Adipocyte (in vitro differentiated cells): ENCODE measurements around the gene DPH7.
A peak's percentile ranks its signal among the peaks of the same experiment; 100 is the strongest.
"Not testable (repeated sequence)": the region's sequence is repeated elsewhere in the genome, so short reads cannot be mapped to it uniquely, and the experiment has no call there.

ENCODE experiments used
- DNase-seq: peaks from one replicate; pipeline ENCODE4 v3.0.0-alpha.2; 2015; ENCODE audit warnings: low read depth
- H3K27me3 ChIP-seq: replicated peaks from 2 replicates; pipeline ENCODE4 v1.7.0; 2013; ENCODE audit warnings: mild to moderate bottlenecking, low read length, moderate library complexity; ENCODE audit not compliant: control insufficient read depth, insufficient read depth
- H3K36me3 ChIP-seq: 2 replicates; pipeline ENCODE4 v1.7.0; 2013; ENCODE audit warnings: low read length, mild to moderate bottlenecking, moderate library complexity; ENCODE audit not compliant: control insufficient read depth, insufficient read depth, severe bottlenecking
- H3K4me1 ChIP-seq: 2 replicates; pipeline ENCODE4 v1.7.0; 2013; ENCODE audit warnings: mild to moderate bottlenecking, low read length, moderate library complexity; ENCODE audit not compliant: control insufficient read depth, insufficient read depth
- H3K4me3 ChIP-seq: 2 replicates; pipeline ENCODE4 v1.7.0; 2013; ENCODE audit warnings: mild to moderate bottlenecking, low read length, moderate library complexity
- H3K9ac ChIP-seq: 2 replicates; pipeline ENCODE4 v1.7.0; 2013; ENCODE audit warnings: mild to moderate bottlenecking, low read length, moderate library complexity
- H3K9me3 ChIP-seq: 2 replicates; pipeline ENCODE4 v1.7.0; 2013; ENCODE audit warnings: mild to moderate bottlenecking, low read length, moderate library complexity; ENCODE audit not compliant: control insufficient read depth

The DPH7 gene

GRCh38 chr9:137554349-137554748 is 24.4 kb downstream of the DPH7 start:
- H3K9ac ChIP-seq, result no peak overlapping the region
- no peak overlapping the region for H3K4me3 ChIP-seq
- no peak for DNase-seq
- peaks cover 29% of the 10 kb centered on the region for H3K36me3 ChIP-seq
- no peaks in the 10 kb centered on the region for H3K27me3 ChIP-seq
- H3K4me1 ChIP-seq, result peaks cover 8% of the 10 kb centered on the region
- no peaks in the 10 kb centered on the region for H3K9me3 ChIP-seq

GRCh38 chr9:137553654-137554053 is 25.1 kb downstream of the DPH7 start:
- H3K4me3 ChIP-seq, H3K9ac ChIP-seq, H3K27me3 ChIP-seq, DNase-seq, H3K9me3 ChIP-seq: not testable (repeated sequence)
- Histone ChIP-seq H3K4me1 (peaks cover 12% of the 10 kb centered on the region), H3K36me3 (peaks cover 29% of the 10 kb centered on the region)

GRCh38 chr9:137552022-137552768 is 26.5 kb downstream of the DPH7 start:
- no peaks in the 10 kb centered on the region for H3K9me3 ChIP-seq
- no peak for DNase-seq

GRCh38 chr9:137551264-137552021 is 27.3 kb downstream of the DPH7 start, which contains the start of gene MRPL41:
TSS of gene MRPL41 (plus strand) at chr9:137551879. CDS start at chr9:137552082, 203 bp downstream.
- H3K9me3 ChIP-seq, result no peaks in the 10 kb centered on the region
- H3K36me3 ChIP-seq, result peaks cover 23% of the 10 kb centered on the region
- H3K4me1 ChIP-seq, result peaks cover 23% of the 10 kb centered on the region
- H3K9ac ChIP-seq, result peak within 1 kb of the TSS; percentile 87
- no peaks in the 10 kb centered on the region for H3K27me3 ChIP-seq
- peak within 1 kb of the TSS; percentile 86 for H3K4me3 ChIP-seq
- peak; percentile 97 for DNase-seq

More at GRCh38 chr9:137552022-137552768, 26.5 kb downstream of the DPH7 start:
- peak overlapping the region; percentile 87 for H3K9ac ChIP-seq
- peaks cover 23% of the 10 kb centered on the region for H3K36me3 ChIP-seq
- peak overlapping the region; percentile 86 for H3K4me3 ChIP-seq
- H3K27me3 ChIP-seq, result no peaks in the 10 kb centered on the region
- H3K4me1 ChIP-seq, result peaks cover 23% of the 10 kb centered on the region

- Histone ChIP-seq H3K36me3 (peaks cover 18% of the 10 kb centered on the region), H3K4me3 (peak overlapping the region; percentile 80), H3K4me1 (peaks cover 25% of the 10 kb centered on the region), H3K9ac (peak overlapping the region; percentile 78)
- not testable (repeated sequence) for DNase-seq, H3K27me3 ChIP-seq, H3K9me3 ChIP-seq
These were observed 27.8 kb downstream of the DPH7 start for GRCh38 chr9:137550958-137551263.

GRCh38 chr9:137550231-137550621 is 28.5 kb downstream of the DPH7 start, which contains the start of gene PNPLA7:
TSS of gene PNPLA7 (minus strand) at chr9:137550402. CDS start at chr9:137550197, 205 bp downstream.
- no peaks in the 10 kb centered on the region for H3K27me3 ChIP-seq
- H3K9me3 ChIP-seq, result no peaks in the 10 kb centered on the region
- H3K36me3 ChIP-seq, result peaks cover 11% of the 10 kb centered on the region
- peak; percentile 65 for DNase-seq
- peaks cover 28% of the 10 kb centered on the region for H3K4me1 ChIP-seq
- H3K9ac ChIP-seq, result peak within 1 kb of the TSS; percentile 86
- H3K4me3 ChIP-seq, result peak within 1 kb of the TSS; percentile 81

GRCh38 chr9:137547687-137548543 is 30.8 kb downstream of the DPH7 start:
- Histone ChIP-seq H3K36me3 (no peaks in the 10 kb centered on the region), H3K9me3 (no peaks in the 10 kb centered on the region), H3K4me3 (no peak overlapping the region), H3K4me1 (peaks cover 49% of the 10 kb centered on the region), H3K27me3 (no peaks in the 10 kb centered on the region), H3K9ac (peak overlapping the region; percentile 45)
- no peak for DNase-seq

- no peaks in the 10 kb centered on the region for H3K9me3 ChIP-seq
- DNase-seq, result no peak
These were observed 33.6 kb downstream of the DPH7 start for GRCh38 chr9:137545123-137545522.

GRCh38 chr9:137544176-137544760 is 34.5 kb downstream of the DPH7 start:
- Histone ChIP-seq H3K4me1 (peaks cover 53% of the 10 kb centered on the region), H3K27me3 (no peaks in the 10 kb centered on the region), H3K9me3 (no peaks in the 10 kb centered on the region), H3K36me3 (peaks cover 7% of the 10 kb centered on the region), H3K4me3 (peak overlapping the region; percentile 65), H3K9ac (peak overlapping the region; percentile 75)
- DNase-seq, result no peak

More at GRCh38 chr9:137545123-137545522, 33.6 kb downstream of the DPH7 start:
- peak overlapping the region; percentile 65 for H3K4me3 ChIP-seq
- peak overlapping the region; percentile 75 for H3K9ac ChIP-seq
- no peaks in the 10 kb centered on the region for H3K27me3 ChIP-seq
- peaks cover 60% of the 10 kb centered on the region for H3K4me1 ChIP-seq
- H3K36me3 ChIP-seq, result peaks cover 7% of the 10 kb centered on the region

GRCh38 chr9:137543237-137543963 is 35.3 kb downstream of the DPH7 start:
- H3K27me3 ChIP-seq, result no peaks in the 10 kb centered on the region

More at GRCh38 chr9:137543237-137543963, 35.3 kb downstream of the DPH7 start:
- peaks cover 7% of the 10 kb centered on the region for H3K36me3 ChIP-seq
- no peaks in the 10 kb centered on the region for H3K9me3 ChIP-seq
- DNase-seq, result no peak
- H3K9ac ChIP-seq, result peak overlapping the region; percentile 75
- H3K4me3 ChIP-seq, result peak overlapping the region; percentile 65
- peaks cover 47% of the 10 kb centered on the region for H3K4me1 ChIP-seq
